ENCODE data around the gene MEIOB.
A peak's percentile ranks its signal among the peaks of the same experiment; 100 is the strongest.

MEIOB gene

GRCh38 chr16:1831186-1832075, 40.5 kb downstream of the MEIOB start:
- no peak for FAIRE-seq

DNA sequence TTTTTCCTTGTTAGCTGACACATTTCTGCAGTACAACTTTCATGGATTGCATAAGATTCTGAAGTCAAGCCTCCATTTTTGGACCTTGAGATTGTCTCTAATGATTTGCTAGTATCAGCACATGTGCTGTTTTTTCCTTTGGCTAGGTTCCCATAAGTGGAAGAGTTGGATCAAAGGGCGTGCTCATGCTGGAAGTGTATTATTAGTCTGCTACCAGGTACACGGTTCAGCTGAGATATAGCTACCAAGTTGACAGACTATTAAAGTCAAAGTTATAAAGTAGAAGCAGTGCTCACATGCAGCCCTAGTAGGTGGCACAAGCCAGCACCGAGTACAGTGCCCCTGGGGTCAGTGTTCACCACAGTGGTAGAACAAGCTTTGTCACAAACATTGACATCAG, 41.8 kb downstream of the MEIOB start:
- no peak for DNase-seq (ENCODE audit: low spot score)
- FAIRE-seq: no peak

More at GRCh38 chr16:1831186-1832075, 40.5 kb downstream of the MEIOB start:
- DNase-seq (ENCODE audit: low spot score): no peak

GRCh38 chr16:1828645-1829410, 43.1 kb downstream of the MEIOB start:
- no peak for DNase-seq (ENCODE audit: low spot score)
- no peak for FAIRE-seq

DNA sequence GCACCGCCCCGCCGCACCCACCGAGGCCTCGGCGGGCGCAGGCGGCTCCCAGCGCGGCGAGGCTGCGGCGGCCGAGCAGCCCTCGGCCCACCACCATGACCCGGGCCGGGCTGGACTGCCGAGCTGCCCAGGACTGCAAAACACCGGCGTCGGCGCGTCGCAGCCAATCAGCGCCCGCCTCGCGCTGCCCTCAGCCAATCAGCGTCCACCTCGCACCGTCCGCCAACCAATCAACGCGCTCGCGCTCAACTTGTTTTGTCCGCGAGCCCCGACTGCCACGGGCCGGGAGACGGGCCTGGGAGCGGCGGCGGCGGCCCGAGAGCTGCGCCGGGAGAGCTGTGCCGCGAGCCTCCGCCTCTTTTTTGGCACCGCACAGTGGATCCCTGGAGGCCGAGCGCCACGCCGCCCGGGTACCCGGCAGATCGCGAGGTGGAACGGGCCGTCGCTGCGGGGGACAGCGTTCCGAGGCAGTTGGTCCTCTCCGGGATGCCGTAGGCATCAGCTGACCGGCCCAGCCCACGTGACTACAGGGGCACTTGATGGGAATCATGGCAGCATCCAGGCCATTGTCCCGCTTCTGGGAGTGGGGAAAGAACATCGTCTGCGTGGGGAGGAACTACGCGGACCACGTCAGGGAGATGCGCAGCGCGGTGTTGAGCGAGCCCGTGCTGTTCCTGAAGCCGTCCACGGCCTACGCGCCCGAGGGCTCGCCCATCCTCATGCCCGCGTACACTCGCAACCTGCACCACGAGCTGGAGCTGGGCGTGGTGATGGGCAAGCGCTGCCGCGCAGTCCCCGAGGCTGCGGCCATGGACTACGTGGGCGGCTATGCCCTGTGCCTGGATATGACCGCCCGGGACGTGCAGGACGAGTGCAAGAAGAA, 45.0 kb downstream of the MEIOB start, which contains the start of the genes FAHD1 and HAGH:
FAHD1 (plus strand) TSS at position 516 of the 883 bp plus-strand sequence; CDS start at position 549, 33 bp downstream.
HAGH (minus strand) TSS at position 135 of the 883 bp plus-strand sequence; CDS start at position 97, 38 bp downstream.
- FAIRE-seq (no peak), DNase-seq (ENCODE audit: low spot score) (peak; percentile 82)

- DNase-seq (ENCODE audit: low spot score) (peak; percentile 34), FAIRE-seq (no peak)
Observed at GRCh38 chr16:1825864-1826690, 45.9 kb downstream of the MEIOB start.

GRCh38 chr16:1825381-1825863, 46.5 kb downstream of the MEIOB start:
- DNase-seq (ENCODE audit: low spot score) (no peak), FAIRE-seq (no peak)

DNA sequence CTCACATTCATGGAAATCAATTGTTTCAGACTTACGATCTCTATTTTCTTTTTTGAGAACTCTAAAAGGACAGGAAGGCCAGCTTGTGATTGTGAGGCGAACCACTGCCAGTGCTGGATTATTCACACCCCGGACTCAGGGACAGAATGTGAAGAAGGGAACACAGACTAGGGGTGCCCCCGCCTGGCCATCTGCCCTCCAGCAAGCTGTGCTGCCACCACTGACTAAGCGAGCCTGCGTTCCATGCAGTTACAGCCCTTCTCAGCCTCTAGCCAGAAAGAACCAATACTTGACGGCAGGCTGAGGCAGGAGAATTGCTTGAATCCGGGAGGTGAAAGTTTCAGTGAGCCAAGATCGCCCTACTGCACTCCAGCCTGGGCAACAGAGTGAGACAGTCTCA, 48.1 kb downstream of the MEIOB start:
- FAIRE-seq: no peak
- DNase-seq (ENCODE audit: low spot score): no peak

- FAIRE-seq (no peak), DNase-seq (ENCODE audit: low spot score) (no peak)
Observed at GRCh38 chr16:1822801-1823200, 49.2 kb downstream of the MEIOB start.

- DNase-seq (ENCODE audit: low spot score) (no peak), FAIRE-seq (no peak)
Observed at GRCh38 chr16:1821861-1822611, 49.9 kb downstream of the MEIOB start.

DNA sequence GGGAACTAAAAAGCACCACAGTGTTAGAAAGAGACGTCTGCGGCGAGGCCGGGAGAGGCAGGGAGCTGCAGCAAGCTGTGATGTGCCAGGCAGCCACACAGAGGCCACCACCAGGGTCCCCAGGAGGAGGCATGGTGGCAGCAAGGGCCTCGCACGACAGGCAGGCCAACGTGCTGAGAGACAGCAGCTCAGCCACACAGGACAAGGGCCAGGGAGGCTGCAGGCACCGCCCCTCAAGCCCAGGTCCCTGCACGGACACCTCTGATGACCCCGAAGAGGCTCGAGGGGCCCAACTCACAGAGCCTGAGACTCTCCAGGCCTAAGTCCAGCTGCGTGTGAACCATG, 51.0 kb downstream of the MEIOB start:
- FAIRE-seq: no peak
- no peak for DNase-seq (ENCODE audit: low spot score)

DNA sequence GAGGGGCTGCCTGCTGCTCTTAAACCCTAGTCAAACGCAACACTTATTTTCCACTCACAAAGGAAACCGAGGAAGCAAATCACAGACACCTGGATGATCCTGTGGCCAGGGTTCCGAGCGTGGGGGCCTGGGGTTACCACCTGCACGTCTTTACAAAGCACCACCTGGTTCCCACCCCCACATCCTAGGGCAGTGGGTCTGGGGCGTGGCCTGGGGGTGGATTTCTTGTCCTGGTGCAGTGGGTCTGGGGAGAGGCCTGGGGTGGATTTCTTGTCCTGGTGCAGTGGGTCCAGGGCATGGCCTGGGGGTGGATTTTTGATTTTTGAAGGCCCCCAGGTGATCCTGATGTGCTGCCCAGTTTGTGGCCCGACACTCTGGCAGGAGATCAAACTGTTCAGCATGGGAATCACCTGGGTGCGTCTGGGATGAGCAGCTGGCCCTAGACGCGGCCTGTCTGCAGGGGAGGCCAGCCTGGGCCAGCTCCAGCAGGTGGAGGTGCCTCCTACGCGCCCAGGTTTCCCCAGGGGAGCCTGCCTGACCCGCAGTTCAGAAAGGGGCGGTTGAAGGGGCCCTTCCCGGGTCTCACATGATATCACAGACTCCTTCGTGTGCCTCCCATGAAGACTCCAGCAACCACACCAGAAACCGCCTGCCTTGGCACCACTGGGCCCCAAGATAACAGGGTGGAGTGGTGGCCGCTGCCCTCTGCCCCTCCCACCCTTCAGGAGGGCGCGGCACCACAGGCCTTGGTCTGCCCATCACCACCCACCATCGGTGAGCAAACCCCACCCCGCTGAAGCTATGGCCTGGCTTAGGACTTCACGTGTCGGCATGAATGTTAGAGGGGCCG, 51.6 kb downstream of the MEIOB start:
- no peak for FAIRE-seq
- no peak for DNase-seq (ENCODE audit: low spot score)

- FAIRE-seq (no peak), DNase-seq (ENCODE audit: low spot score) (no peak)
Observed at GRCh38 chr16:1819611-1820010, 52.4 kb downstream of the MEIOB start.

GRCh38 chr16:1818873-1819525, 53.0 kb downstream of the MEIOB start:
- FAIRE-seq (no peak), DNase-seq (ENCODE audit: low spot score) (no peak)

GRCh38 chr16:1818204-1818872, 53.6 kb downstream of the MEIOB start:
- no peak for DNase-seq (ENCODE audit: low spot score)
- FAIRE-seq: no peak

DNA sequence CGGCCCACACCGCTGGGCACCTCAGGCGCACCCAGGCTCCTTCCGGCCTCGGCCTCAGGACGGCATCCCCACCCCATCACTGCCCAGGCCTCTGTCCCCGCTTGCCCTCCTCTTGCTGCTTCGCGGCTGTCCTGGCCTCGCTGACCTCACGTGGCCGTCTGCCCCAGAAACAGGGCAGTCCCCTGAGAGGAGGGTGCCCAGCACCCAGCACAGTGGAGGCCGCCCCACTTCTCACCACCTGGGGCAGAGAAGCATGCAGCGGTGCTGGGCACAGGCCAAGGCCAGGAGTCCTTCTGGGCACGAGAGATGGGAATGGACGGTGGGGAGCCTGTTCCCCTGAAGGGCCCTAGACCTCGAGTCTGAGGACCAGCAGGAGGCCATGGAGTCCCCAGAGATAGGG, 54.2 kb downstream of the MEIOB start:
- FAIRE-seq (no peak), DNase-seq (ENCODE audit: low spot score) (no peak)

DNA sequence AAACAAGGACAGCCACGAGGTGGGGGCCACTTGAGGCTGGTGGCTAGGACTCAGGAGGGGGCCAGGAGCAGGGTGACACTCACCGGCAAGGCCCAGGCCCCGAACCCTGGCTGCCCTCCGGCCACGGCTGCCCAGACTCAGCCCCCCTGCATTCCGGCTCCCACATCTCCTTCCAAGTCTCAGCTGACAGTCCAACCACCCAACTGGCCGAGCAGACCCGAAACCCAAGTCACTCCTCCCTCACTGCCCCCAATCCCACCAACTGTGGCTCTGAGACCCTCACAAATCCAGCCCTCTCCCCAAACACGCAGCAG, 54.7 kb downstream of the MEIOB start:
- DNase-seq (ENCODE audit: low spot score): no peak
- no peak for FAIRE-seq

DNA sequence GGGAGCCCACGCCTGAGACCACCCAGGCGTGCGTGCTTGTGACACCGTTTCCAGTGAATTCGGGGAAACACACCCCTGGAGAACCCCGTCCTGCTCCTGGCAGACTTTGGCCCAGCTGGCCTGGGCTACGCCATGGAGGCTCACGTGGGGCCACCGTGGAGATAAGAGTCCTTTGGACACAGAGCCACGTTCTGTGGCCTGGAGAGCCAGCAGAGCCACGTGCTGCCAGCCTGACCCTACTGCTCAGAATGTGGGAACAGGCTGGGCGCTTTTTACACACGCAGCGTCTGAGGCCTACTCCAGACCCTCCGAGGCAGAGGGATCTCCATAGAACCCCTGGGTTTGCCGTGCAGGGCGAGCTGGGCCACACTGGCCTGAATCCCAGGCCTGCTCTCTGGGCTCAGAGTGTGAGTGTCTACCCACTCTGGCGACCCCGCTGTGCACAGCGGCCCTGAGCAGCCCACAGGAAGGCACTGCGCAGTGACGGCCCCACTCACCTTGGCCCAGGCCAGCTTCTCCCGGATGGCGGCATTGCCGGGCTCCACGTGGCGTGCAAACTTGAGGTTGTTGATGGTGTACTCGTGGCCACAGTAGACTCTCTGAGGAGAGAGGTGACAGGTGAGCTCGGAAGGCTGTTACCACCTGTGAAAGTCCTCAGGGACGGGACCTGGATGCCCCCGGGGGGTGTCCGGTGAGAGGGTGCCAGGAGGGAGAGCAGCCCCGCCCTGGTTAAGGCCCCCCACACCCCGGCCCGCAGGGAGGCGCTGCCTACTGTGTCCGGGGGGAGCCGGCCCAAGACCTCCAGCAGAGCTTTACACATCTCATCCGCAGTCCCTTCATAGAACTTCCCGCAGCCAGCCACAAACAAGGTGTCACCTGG, 55.3 kb downstream of the MEIOB start:
- FAIRE-seq (no peak), DNase-seq (ENCODE audit: low spot score) (no peak)
